OCI-LY1 (cell line): ENCODE results near the gene TBXAS1.

Experiments
- H2AFZ ChIP-seq: fragments of 200-600 bp; sonication (generic), shearing (Covaris generic); 2 replicates; pipeline ENCODE4 v1.6.0; 2014; ENCODE audit warnings: antibody characterized with exemption, mild to moderate bottlenecking, low read length
- H3F3A ChIP-seq: fragments of 200-600 bp; sonication (generic), shearing (Covaris generic); 2 replicates; pipeline ENCODE4 v1.6.0; 2014; ENCODE audit warnings: mild to moderate bottlenecking, antibody characterized with exemption, low read length, moderate library complexity; ENCODE audit not compliant: insufficient read depth
- H3K27ac ChIP-seq: fragments of 200-600 bp; sonication (generic); 2 replicates; pipeline ENCODE4 v1.5.1; 2014; ENCODE audit warnings: low read length, mixed run types, mild to moderate bottlenecking, low read depth; ENCODE audit not compliant: poor library complexity, severe bottlenecking
- H3K27me3 ChIP-seq: fragments of 200-600 bp; sonication (generic); 2 replicates; pipeline ENCODE4 v1.6.0; 2014; ENCODE audit warnings: antibody characterized with exemption, mild to moderate bottlenecking, low read length, moderate library complexity; ENCODE audit not compliant: insufficient read depth
- H3K36me3 ChIP-seq: fragments of 200-600 bp; sonication (generic); 2 replicates; pipeline ENCODE4 v1.6.1; 2014; ENCODE audit warnings: mild to moderate bottlenecking, antibody characterized with exemption, low read length, moderate library complexity, mixed read lengths; ENCODE audit not compliant: insufficient read depth
- H3K4me1 ChIP-seq: fragments of 200-600 bp; sonication (generic); 2 replicates; pipeline ENCODE4 v1.5.1; 2014; ENCODE audit warnings: mild to moderate bottlenecking, low read length, moderate library complexity; ENCODE audit not compliant: insufficient read depth, severe bottlenecking
- H3K4me2 ChIP-seq: fragments of 200-600 bp; sonication (generic), shearing (Covaris generic); 2 replicates; pipeline ENCODE4 v1.6.1; 2014; ENCODE audit warnings: low read length
- H3K4me3 ChIP-seq: fragments of 200-600 bp; sonication (generic); 2 replicates; pipeline ENCODE4 v1.5.1; 2014; ENCODE audit warnings: low read length, low read depth, mild to moderate bottlenecking, mixed read lengths; ENCODE audit not compliant: poor library complexity, severe bottlenecking
- H3K79me2 ChIP-seq: fragments of 200-600 bp; shearing (Covaris generic); 2 replicates; pipeline ENCODE4 v1.6.1; 2016; ENCODE audit warnings: mixed run types, low read length, mixed read lengths; ENCODE audit not compliant: insufficient read depth
- H3K9ac ChIP-seq: fragments of 200-600 bp; sonication (generic), shearing (Covaris generic); 2 replicates; pipeline ENCODE4 v1.6.1; 2014; ENCODE audit warnings: mild to moderate bottlenecking, low read length, mixed read lengths
- H3K9me2 ChIP-seq: fragments of 200-600 bp; sonication (generic), shearing (Covaris generic); 2 replicates; pipeline ENCODE4 v1.6.1; 2014; ENCODE audit warnings: low read depth, mild to moderate bottlenecking, low read length, mixed read lengths
- H3K9me3 ChIP-seq: fragments of 200-600 bp; shearing (Covaris generic); 2 replicates; pipeline ENCODE4 v1.6.1; 2014; ENCODE audit warnings: low read length, mixed read lengths
- H4K20me1 ChIP-seq: fragments of 200-600 bp; sonication (generic), shearing (Covaris generic); 2 replicates; pipeline ENCODE4 v1.6.0; 2016; ENCODE audit warnings: mild to moderate bottlenecking, low read length; ENCODE audit not compliant: insufficient read depth
- CTCF ChIP-seq: fragments of 200-600 bp; sonication (generic), shearing (Covaris generic); IDR thresholded peaks from 2 replicates; pipeline ENCODE4 v1.5.1; 2017; ENCODE audit warnings: mild to moderate bottlenecking, antibody characterized with exemption, low read length, moderate library complexity, mixed read lengths
- EZH2 ChIP-seq: fragments of 200-600 bp; sonication (generic), shearing (Covaris generic); IDR thresholded peaks from 2 replicates; pipeline ENCODE4 v1.8.0; 2017; ENCODE audit warnings: borderline replicate concordance, mixed run types, mild to moderate bottlenecking, antibody characterized with exemption, low read length, moderate library complexity, mixed read lengths

TBXAS1 gene

DNA sequence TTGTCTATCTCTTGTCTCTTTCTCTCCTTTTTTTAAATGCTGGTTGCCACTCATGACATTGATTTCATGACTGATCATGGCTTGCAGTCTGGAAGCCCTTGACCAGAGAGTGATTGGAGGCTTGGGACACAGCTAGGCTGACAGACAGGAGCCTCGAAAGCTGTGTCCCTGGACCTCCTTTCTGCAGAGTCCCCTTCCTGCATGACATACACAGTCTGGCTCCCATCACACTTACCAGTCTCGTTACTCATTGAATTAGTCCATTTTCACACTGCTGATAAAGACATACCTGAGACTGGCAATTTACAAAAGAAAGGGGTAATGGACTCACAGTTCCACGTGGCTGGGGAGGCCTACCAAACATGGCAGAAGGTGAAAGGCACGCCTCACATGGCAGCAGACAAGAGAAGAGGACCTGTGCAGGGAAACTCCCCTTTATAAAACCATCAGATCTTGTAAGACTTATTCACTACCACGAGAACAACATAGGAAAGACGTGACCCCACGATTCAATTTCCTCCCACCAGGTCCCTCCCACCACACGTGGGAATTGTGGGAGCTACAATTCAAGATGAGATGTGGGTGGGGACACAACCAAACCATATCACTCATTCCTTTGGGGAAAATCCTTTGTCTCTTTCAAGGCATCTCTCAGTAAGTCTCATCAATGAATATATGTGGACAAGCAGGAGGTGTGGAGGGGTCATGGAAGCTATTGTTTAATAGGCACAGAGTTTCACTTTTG, 102.3 kb downstream of the TBXAS1 start:
- Histone ChIP-seq H3K9ac (no peak overlapping the region), H3K27me3 (peaks cover 8% of the 10 kb centered on the region; the same call in 1 of the 2 replicates), H3F3A (no peaks in the 10 kb centered on the region), H4K20me1 (no peaks in the 10 kb centered on the region), H3K27ac (no peak overlapping the region), H3K4me3 (no peak overlapping the region), H2AFZ (no peak overlapping the region), H3K4me1 (no peaks in the 10 kb centered on the region), H3K4me2 (no peak overlapping the region), H3K9me2 (no peaks in the 10 kb centered on the region), H3K79me2 (no peaks in the 10 kb centered on the region), H3K9me3 (no peaks in the 10 kb centered on the region), H3K36me3 (no peaks in the 10 kb centered on the region)
- TF ChIP-seq EZH2 (no peak), CTCF (no peak)

- H3K79me2 ChIP-seq, result no peaks in the 10 kb centered on the region
- no peaks in the 10 kb centered on the region for H3K36me3 ChIP-seq
- H2AFZ ChIP-seq, result no peak overlapping the region
- no peaks in the 10 kb centered on the region for H3F3A ChIP-seq
- H3K27me3 ChIP-seq, result peaks cover 8% of the 10 kb centered on the region; the same call in 1 of the 2 replicates
- no peaks in the 10 kb centered on the region for H3K4me1 ChIP-seq
- no peak overlapping the region for H3K4me3 ChIP-seq
- TF ChIP-seq CTCF (no peak), EZH2 (no peak)
- H4K20me1 ChIP-seq, result no peaks in the 10 kb centered on the region
- no peak overlapping the region for H3K9ac ChIP-seq
- H3K27ac ChIP-seq, result no peak overlapping the region
- no peaks in the 10 kb centered on the region for H3K9me3 ChIP-seq
- no peaks in the 10 kb centered on the region for H3K9me2 ChIP-seq
- H3K4me2 ChIP-seq, result no peak overlapping the region
Measured at GRCh38 chr7:139932531-139932930, 103.5 kb downstream of the TBXAS1 start.

DNA sequence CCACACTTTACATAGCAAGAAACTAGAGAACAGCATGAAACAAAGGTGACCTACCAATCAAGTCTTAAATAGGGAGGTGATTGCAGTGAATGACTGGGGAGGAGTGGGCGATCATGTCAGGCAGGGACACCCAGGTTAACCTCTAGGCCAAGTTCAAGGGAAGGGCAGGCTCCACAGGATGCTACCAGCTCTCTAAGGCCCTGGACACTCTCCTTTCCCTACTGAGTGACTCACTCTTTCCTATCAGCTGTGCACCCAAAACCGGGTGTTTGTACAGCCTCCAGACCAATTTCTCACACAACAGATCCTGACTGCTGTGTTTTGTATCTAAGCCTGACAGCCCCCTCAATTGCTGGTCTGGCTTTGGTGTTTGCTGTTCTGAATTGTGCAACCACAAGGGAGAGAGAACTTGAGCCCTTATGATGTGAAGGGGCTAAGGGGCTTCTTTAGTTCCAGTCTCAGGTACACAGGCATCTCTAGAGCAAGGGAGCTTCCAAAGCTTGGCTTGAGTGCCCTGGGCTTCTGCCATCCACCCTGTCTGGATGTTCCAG, 107.8 kb downstream of the TBXAS1 start:
- TF ChIP-seq EZH2 (no peak), CTCF (no peak)
- no peaks in the 10 kb centered on the region for H3F3A ChIP-seq
- peaks cover 8% of the 10 kb centered on the region; the same call in 1 of the 2 replicates for H3K27me3 ChIP-seq
- H3K27ac ChIP-seq, result no peak overlapping the region
- H3K79me2 ChIP-seq, result no peaks in the 10 kb centered on the region
- H3K9ac ChIP-seq, result no peak overlapping the region
- no peaks in the 10 kb centered on the region for H3K9me3 ChIP-seq
- H3K9me2 ChIP-seq, result no peaks in the 10 kb centered on the region
- H3K4me2 ChIP-seq, result no peak overlapping the region
- H3K36me3 ChIP-seq, result no peaks in the 10 kb centered on the region
- no peak overlapping the region for H3K4me3 ChIP-seq
- no peaks in the 10 kb centered on the region for H3K4me1 ChIP-seq
- H4K20me1 ChIP-seq, result no peaks in the 10 kb centered on the region
- H2AFZ ChIP-seq, result no peak overlapping the region
